Fibroblast of pulmonary artery (primary cell): Measurements from ENCODE around the gene E2F3.

Experiments
- DNase-seq: peaks from one replicate; pipeline ENCODE4 v3.0.0-alpha.2; 2010; ENCODE audit warnings: low read depth
- H3K4me3 ChIP-seq: replicated peaks from 2 replicates; pipeline ENCODE4 v1.5.1; 2011; ENCODE audit warnings: low read depth, mild to moderate bottlenecking, control low read depth, low read length, moderate library complexity
- CTCF ChIP-seq: IDR thresholded peaks from 2 replicates; pipeline ENCODE4 v1.5.1; 2011; ENCODE audit warnings: mild to moderate bottlenecking, control low read depth, low read length, inconsistent platforms; ENCODE audit errors: missing control alignments

E2F3 gene

DNA sequence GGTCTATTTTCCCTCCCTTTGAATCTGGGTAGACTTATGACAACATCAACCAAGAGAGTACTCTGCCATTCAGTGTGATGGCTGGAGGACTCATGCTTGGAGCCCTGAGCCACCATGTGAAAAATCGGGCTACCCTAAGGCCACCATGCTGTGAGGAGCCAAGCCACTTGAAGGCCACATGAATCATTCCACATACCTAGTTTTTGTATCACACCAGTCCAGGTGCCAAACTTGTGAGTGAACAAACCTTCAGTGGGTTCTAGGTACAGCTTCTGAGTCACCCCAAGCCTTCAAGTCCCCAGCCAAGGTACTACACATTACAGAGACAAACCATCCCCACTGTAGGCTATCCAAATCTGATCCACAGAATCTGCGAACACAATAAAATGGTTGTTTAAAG is 37.4 kb upstream of the E2F3 start:
- DNase-seq, result no peak
- no peak overlapping the region for H3K4me3 ChIP-seq
- no peak for TF ChIP-seq CTCF

DNA sequence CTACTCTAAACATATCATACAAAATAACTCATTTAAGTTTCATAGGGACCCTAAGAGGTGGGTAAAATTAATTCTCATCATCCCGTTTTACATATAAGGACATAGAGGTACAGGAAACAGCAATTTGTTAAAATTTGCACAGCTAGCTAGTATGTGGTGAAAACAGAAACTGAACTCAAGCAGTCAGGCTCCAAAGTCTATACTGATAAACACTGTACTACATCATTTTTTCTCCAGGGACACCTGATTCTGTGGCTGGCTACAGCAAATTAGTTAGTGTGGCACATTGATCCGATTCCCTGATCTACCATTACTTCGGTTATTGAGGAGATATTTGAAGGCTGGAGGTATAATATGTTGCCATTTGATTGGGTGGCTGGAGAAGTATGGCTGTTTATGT is 36.2 kb upstream of the E2F3 start:
- TF ChIP-seq CTCF, result no peak
- no peak overlapping the region for H3K4me3 ChIP-seq
- DNase-seq, result no peak

DNA sequence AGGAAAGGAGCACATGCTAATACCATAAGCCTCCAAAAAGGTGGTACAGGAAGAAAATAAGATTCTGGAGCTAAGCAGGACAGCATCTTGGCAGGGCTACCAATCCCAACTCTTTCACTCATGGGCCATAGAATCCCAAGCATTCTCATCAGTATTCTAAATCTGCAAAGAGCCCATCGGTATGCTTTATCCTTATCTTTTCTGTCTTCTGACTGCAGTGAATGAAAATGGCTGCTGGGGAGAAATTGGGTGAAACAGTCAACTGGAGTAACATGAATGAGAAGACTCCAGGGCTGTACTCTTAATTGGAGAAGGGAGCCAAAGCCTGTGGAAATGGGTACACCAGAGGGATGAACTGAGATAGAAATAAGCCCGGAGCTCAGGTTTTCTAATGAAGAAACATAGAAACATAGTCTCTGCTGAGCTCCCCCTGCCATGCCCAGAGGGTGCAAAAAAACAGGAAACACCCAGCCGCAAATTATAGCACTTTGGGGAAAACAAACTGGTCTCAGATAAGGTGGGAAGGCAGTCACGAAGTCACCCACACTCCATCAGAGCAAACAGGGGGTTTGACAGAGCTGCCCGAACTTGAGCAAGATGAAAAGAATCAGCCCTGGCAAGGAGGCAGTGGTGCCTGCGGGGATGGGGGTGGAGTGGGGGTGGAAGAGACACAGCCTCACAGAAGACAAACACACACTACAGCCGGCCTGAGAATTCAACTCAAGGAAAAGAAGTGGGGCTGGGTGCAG is 35.4 kb upstream of the E2F3 start:
- TF ChIP-seq CTCF, result no peak
- H3K4me3 ChIP-seq, result no peak overlapping the region
- no peak for DNase-seq

- no peak overlapping the region for H3K4me3 ChIP-seq
- no peak for TF ChIP-seq CTCF
- DNase-seq, result no peak
Observed at GRCh38 chr6:20367743-20368485, 33.8 kb upstream of the E2F3 start.

DNA sequence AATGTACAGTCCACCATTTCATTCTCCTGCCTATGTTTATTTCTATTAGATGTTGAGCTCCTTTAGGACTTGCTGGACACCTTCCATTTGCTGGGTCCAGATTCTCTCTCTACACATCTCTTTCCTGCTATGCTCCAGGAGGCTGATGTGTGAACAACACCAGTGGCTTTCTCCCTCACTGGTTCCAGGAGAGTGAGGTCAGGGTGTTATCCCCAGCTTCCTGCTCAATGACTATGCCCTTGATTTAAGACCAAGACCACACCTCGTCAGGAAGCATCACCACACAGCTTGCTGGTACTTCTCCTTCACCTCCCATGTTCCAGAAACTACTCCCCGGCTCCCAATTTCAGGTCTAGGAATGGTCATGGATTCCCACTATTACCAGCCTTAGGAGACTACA is 31.3 kb upstream of the E2F3 start:
- H3K4me3 ChIP-seq, result no peak overlapping the region
- DNase-seq, result no peak
- no peak for TF ChIP-seq CTCF

DNA sequence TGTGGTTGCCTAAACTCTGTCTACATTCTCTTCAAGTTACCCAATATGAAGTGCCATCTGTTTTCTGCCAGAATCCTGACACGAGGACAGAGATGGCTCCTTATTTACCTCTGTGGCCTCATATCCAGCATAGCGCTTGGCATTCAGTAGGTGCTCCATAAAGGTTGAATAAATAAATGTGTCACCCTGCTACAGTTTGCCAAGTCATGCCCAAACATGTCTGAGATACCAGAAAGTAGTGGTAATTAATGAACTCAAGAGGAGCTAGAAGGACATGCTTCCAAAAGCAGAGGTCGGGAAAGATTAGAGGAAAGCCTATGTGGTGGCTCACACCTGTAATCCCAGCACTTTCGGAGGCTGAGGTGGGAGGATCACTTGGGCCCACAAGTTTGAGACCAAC is 30.9 kb upstream of the E2F3 start:
- DNase-seq, result no peak
- H3K4me3 ChIP-seq, result no peak overlapping the region
- no peak for TF ChIP-seq CTCF
